ENCODE data around the gene REC8. TPM values are rescaled to one million over a fixed set of nuclear protein-coding genes. Genes with fewer than 3 reads are reported as not detected.

REC8 gene
- total RNA-seq, 1 experiment from 2014 or later: 37.5 TPM

DNA sequence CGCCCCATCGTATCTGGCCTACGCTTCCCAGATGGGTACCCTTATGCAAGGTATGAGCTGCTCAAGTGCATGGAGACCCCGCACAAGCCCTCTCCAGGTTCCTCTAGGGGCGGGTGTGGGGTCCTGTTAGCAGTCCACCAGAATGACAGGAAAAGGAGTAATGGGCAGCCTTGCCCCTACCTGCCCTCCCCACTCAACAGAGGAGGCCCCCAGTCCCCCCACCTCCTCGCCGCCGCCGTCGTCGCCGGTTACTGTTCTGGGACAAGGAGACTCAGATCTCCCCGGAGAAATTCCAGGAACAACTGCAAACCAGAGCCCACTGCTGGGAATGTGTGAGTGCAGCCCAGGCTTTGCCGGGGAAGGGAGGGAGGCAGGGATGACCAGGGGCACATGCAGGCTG, 6.0 kb downstream of the REC8 start:
- BruUV-seq (replicated peaks): no TSS peak
- Mint-ChIP-seq H3K27me3 (ENCODE audit: unreplicated experiment) (no peaks in the 10 kb centered on the region), H3K9me3 (ENCODE audit: low read depth, unreplicated experiment) (no peaks in the 10 kb centered on the region), H3K27ac (ENCODE audit: unreplicated experiment) (no peak overlapping the region), H3K36me3 (ENCODE audit: insufficient read depth, unreplicated experiment) (peaks cover 67% of the 10 kb centered on the region), H3K4me3 (ENCODE audit: low read depth, unreplicated experiment) (no peak overlapping the region), H3K4me1 (ENCODE audit: low read depth, unreplicated experiment) (no peaks in the 10 kb centered on the region)
- CTCF ChIA-PET: no interaction called here
- TF ChIP-seq, protein P1, sequence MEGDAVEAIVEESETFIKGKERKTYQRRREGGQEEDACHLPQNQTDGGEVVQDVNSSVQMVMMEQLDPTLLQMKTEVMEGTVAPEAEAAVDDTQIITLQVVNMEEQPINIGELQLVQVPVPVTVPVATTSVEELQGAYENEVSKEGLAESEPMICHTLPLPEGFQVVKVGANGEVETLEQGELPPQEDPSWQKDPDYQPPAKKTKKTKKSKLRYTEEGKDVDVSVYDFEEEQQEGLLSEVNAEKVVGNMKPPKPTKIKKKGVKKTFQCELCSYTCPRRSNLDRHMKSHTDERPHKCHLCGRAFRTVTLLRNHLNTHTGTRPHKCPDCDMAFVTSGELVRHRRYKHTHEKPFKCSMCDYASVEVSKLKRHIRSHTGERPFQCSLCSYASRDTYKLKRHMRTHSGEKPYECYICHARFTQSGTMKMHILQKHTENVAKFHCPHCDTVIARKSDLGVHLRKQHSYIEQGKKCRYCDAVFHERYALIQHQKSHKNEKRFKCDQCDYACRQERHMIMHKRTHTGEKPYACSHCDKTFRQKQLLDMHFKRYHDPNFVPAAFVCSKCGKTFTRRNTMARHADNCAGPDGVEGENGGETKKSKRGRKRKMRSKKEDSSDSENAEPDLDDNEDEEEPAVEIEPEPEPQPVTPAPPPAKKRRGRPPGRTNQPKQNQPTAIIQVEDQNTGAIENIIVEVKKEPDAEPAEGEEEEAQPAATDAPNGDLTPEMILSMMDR (IDR thresholded peaks at IDR 0.05; ENCODE audit: unreplicated experiment): no peak
- intact Hi-C loops (cut with micrococcal nuclease; ENCODE audit: unreplicated experiment): no loop called here
- DNase-seq: no peak

DNA sequence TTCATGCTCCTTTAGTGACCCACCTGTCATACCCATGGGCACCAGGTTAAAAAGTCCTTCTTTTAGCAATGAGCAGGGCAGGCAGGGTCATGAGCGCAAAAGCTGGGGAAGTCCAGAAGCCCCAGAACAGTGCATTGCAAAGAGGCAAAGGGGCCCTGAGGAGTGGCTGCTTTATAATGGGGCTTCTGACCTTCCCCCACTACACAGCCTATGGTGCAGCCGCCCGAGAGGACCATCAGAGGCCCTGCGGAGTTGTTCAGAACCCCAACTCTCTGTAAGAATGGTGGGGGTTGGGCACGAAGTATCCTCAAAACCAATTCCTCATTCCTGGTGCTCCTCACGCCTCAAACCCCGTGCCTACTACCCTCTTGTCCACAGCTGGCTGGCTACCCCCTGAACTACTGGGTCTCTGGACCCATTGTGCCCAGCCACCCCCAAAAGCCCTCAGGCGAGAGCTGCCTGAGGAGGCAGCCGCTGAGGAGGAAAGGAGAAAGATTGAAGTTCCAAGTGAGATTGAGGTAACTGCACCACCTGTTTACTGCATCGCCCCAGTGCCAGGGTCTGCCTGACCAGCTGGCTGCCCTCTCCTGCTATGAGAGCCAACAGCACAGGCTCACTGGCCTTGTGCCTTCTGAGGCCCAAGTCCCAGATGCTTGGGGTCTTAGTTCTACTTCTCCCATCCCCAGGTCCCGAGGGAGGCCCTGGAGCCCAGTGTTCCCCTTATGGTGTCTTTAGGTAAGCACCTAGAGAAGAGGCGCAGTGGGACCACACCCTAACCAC, 6.7 kb downstream of the REC8 start:
- no TSS peak for BruUV-seq (replicated peaks)
- intact Hi-C loops (cut with micrococcal nuclease; ENCODE audit: unreplicated experiment): no loop called here
- H3K27ac Mint-ChIP-seq (ENCODE audit: unreplicated experiment): peak overlapping the region; percentile 31
- DNase-seq: no peak
- peaks cover 70% of the 10 kb centered on the region for H3K36me3 Mint-ChIP-seq (ENCODE audit: insufficient read depth, unreplicated experiment)
- CTCF ChIA-PET: no interaction called here
- no peak overlapping the region for H3K4me3 Mint-ChIP-seq (ENCODE audit: low read depth, unreplicated experiment)
- no peaks in the 10 kb centered on the region for H3K9me3 Mint-ChIP-seq (ENCODE audit: low read depth, unreplicated experiment)
- TF ChIP-seq, protein P1 (IDR thresholded peaks at IDR 0.05; ENCODE audit: unreplicated experiment): no peak
- H3K4me1 Mint-ChIP-seq (ENCODE audit: low read depth, unreplicated experiment): no peaks in the 10 kb centered on the region
- H3K27me3 Mint-ChIP-seq (ENCODE audit: unreplicated experiment): no peaks in the 10 kb centered on the region

DNA sequence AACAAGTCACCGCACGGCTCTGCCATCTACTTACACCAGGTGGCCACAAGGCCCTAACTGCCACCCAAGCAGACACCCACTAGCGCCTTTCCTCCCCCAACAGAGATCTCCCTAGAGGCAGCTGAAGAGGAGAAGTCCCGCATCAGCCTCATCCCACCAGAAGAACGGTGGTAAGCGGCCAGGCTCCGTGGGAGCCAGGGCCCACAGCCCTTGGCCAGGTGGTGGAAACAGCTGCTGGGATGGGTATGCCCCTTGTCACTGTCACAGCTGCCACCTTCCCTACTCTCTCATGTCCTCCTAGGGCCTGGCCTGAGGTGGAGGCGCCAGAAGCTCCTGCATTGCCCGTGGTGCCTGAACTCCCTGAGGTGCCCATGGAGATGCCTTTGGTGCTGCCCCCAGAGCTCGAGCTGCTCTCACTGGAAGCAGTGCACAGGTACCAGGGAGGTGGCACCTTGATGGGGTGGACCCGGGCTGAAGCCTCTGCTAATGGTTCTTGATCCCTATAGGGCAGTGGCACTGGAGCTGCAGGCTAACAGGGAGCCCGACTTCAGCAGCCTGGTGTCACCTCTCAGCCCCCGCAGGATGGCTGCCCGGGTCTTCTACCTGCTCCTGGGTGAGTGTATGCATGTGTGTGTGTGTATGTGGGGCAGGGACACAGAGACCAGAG, 7.5 kb downstream of the REC8 start:
- no peak overlapping the region for H3K4me3 Mint-ChIP-seq (ENCODE audit: low read depth, unreplicated experiment)
- BruUV-seq (replicated peaks): no TSS peak
- H3K27ac Mint-ChIP-seq (ENCODE audit: unreplicated experiment): peak overlapping the region; percentile 31
- no peaks in the 10 kb centered on the region for H3K27me3 Mint-ChIP-seq (ENCODE audit: unreplicated experiment)
- intact Hi-C loops (cut with micrococcal nuclease; ENCODE audit: unreplicated experiment): no loop called here
- peaks cover 67% of the 10 kb centered on the region for H3K36me3 Mint-ChIP-seq (ENCODE audit: insufficient read depth, unreplicated experiment)
- H3K9me3 Mint-ChIP-seq (ENCODE audit: low read depth, unreplicated experiment): no peaks in the 10 kb centered on the region
- CTCF ChIA-PET: no interaction called here
- TF ChIP-seq, protein P1 (IDR thresholded peaks at IDR 0.05; ENCODE audit: unreplicated experiment): no peak
- no peak for DNase-seq
- H3K4me1 Mint-ChIP-seq (ENCODE audit: low read depth, unreplicated experiment): no peaks in the 10 kb centered on the region

DNA sequence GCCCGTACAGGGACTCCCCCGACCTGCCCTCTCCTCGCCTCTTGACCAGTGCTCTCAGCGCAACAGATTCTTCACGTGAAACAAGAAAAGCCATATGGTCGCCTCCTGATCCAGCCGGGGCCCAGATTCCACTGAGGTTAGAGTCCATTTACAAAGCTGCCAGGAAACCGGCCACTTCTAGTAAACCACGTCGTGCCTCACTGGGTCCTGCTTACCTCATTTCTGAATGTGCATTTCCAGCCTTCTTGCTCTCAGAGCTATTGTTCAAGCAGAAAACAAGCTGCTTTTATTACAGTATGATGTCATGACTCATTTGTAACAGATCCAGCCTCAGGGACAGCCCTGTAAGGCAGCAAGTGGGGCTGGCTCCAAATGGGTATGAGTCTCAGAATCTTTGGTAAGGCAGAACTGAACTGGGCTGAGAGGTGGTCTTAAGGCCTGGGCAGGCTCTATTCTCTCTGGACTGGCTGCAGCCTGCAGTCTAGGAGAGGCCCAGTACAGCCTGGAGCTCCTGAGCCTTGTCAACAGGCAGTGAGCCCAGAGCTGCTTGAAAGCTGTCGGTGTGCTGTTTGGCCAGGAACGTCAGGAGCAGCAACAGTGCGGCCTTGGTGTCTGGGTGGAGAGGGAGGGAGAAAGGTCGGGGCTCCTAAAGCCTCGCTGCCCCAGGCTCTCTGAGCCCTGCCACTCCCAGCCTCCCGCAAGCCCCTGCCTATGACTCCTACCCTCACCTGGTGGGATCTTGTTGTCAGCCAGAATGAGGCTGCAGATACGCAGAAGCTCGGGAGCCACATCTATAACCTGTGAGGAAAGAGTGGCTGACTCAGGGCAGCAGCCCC, 8.3 kb downstream of the REC8 start:
- Mint-ChIP-seq H3K4me3 (ENCODE audit: low read depth, unreplicated experiment) (no peak overlapping the region), H3K27ac (ENCODE audit: unreplicated experiment) (no peak overlapping the region), H3K36me3 (ENCODE audit: insufficient read depth, unreplicated experiment) (peaks cover 63% of the 10 kb centered on the region), H3K9me3 (ENCODE audit: low read depth, unreplicated experiment) (no peaks in the 10 kb centered on the region), H3K27me3 (ENCODE audit: unreplicated experiment) (no peaks in the 10 kb centered on the region), H3K4me1 (ENCODE audit: low read depth, unreplicated experiment) (no peaks in the 10 kb centered on the region)
- CTCF ChIA-PET: no interaction called here
- DNase-seq: no peak
- intact Hi-C loops (cut with micrococcal nuclease; ENCODE audit: unreplicated experiment): no loop called here
- TF ChIP-seq, protein P1 (IDR thresholded peaks at IDR 0.05; ENCODE audit: unreplicated experiment): no peak
- BruUV-seq (replicated peaks): no TSS peak
